ENCODE measurements around the gene MAPKAPK2. TPM values are rescaled to one million over a fixed set of nuclear protein-coding genes. Genes with fewer than 3 reads are reported as not detected.

The MAPKAPK2 gene
- total and polyA plus RNA-seq, 2 of the 13 experiments (the other 11 are each of a cell fraction or from before 2014, with no cell fraction given) = 16.6 to 34.0 TPM

DNA sequence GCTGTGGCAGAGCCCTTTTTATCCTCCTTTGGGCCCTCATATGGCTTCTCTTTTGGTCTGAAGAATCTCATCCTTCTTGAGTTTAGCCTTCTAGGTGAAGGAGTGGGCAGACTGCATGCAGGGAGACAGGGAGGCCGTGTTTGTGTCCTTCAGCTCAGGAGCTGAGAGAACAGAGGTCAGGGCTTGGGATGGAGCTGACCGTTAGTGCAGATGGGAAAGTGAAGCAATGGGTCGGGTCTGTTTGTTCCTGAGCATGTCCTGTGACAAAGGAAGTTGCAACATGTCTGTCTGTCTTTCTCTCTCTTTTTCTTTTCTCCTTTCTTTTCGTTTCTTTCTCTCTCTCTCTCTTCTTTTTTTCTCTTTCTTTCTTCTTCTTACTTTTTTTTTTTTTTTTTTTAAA lies 14.9 kb downstream of the MAPKAPK2 start (continued):
- TF ChIP-seq ZNF567 (CRISPR knock-in tag; IDR thresholded peaks at IDR 0.05; ENCODE audit: borderline replicate concordance) (no peak), ZNF563 (CRISPR knock-in tag; IDR thresholded peaks at IDR 0.05) (no peak), ZNF775 (CRISPR knock-in tag; IDR thresholded peaks at IDR 0.05; ENCODE audit: borderline replicate concordance) (no peak), SKI (IDR thresholded peaks at IDR 0.05; ENCODE audit: partially characterized antibody) (no peak), HES4 (CRISPR knock-in tag; IDR thresholded peaks at IDR 0.05; ENCODE audit: borderline replicate concordance) (no peak), KDM5A (IDR thresholded peaks at IDR 0.05; ENCODE audit: borderline replicate concordance, low read length) (no peak), ARHGAP35 (CRISPR knock-in tag; IDR thresholded peaks at IDR 0.05; ENCODE audit: borderline replicate concordance) (no peak), ZNF292 (CRISPR knock-in tag; IDR thresholded peaks at IDR 0.05; ENCODE audit: borderline replicate concordance, low read depth) (peak; percentile 63; the same call in 1 of the 2 replicates), U2AF1 (optimal IDR thresholded peaks at IDR 0.05; ENCODE audit: low read depth, low read length) (no peak), ZFX (CRISPR knock-in tag; IDR thresholded peaks at IDR 0.05; ENCODE audit: low read depth) (0 out of 2 replicates have a peak, but pooled peaks have one; percentile 18), E2F5 (CRISPR knock-in tag; conservative IDR thresholded peaks at IDR 0.05) (no peak), MEIS2 (CRISPR knock-in tag; IDR thresholded peaks at IDR 0.05) (no peak), ZNF337 (CRISPR knock-in tag; IDR thresholded peaks at IDR 0.05; ENCODE audit: borderline replicate concordance, low read depth) (no peak), TARDBP (CRISPR knock-in tag; IDR thresholded peaks at IDR 0.05) (0 out of 2 replicates have a peak, but pooled peaks have one; percentile 45), ZNF790 (CRISPR knock-in tag; IDR thresholded peaks at IDR 0.05; ENCODE audit: borderline replicate concordance) (no peak), ZBTB3 (CRISPR knock-in tag; IDR thresholded peaks at IDR 0.05; ENCODE audit: borderline replicate concordance, low read depth) (no peak), KDM5B (CRISPR knock-in tag; IDR thresholded peaks at IDR 0.05; ENCODE audit: borderline replicate concordance) (no peak), NRL (CRISPR knock-in tag; IDR thresholded peaks at IDR 0.05; ENCODE audit: borderline replicate concordance) (no peak), ZNF256 (CRISPR knock-in tag; conservative IDR thresholded peaks at IDR 0.05) (no peak), ZNF343 (CRISPR knock-in tag; IDR thresholded peaks at IDR 0.05) (no peak), XRCC5 (optimal IDR thresholded peaks at IDR 0.05; ENCODE audit: low read length) (no peak), ISL2 (CRISPR knock-in tag; IDR thresholded peaks at IDR 0.05) (no peak), NR2F6 (IDR thresholded peaks at IDR 0.05) (peak; percentile 78), NR2F6 (CRISPR knock-in tag; IDR thresholded peaks at IDR 0.05) (peak; percentile 88), ZBED4 (CRISPR knock-in tag; IDR thresholded peaks at IDR 0.05; ENCODE audit: borderline replicate concordance) (peak; percentile 50; the same call in 1 of the 2 replicates)
- TF ChIP-seq, protein P1, sequence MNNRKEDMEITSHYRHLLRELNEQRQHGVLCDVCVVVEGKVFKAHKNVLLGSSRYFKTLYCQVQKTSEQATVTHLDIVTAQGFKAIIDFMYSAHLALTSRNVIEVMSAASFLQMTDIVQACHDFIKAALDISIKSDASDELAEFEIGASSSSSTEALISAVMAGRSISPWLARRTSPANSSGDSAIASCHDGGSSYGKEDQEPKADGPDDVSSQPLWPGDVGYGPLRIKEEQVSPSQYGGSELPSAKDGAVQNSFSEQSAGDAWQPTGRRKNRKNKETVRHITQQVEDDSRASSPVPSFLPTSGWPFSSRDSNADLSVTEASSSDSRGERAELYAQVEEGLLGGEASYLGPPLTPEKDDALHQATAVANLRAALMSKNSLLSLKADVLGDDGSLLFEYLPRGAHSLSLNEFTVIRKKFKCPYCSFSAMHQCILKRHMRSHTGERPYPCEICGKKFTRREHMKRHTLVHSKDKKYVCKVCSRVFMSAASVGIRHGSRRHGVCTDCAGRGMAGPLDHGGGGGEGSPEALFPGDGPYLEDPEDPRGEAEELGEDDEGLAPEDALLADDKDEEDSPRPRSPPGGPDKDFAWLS (CRISPR knock-in tag; IDR thresholded peaks at IDR 0.05; ENCODE audit: borderline replicate concordance) = no peak
